HG03060 (cell line): ENCODE data around the gene RPL14.
"Not testable (repeated sequence)": the region's sequence is repeated elsewhere in the genome, so short reads cannot be mapped to it uniquely, and the experiment has no call there.

Source experiments
- ATAC-seq: cut with Tn5 transposase; IDR thresholded peaks from one replicate; pipeline ENCODE4 v1.9.1; 2021; ENCODE audit warnings: low read depth, moderate number of reproducible peaks; ENCODE audit not compliant: unreplicated experiment

Gene RPL14

GRCh38 chr3:40456940-40457823, at the start of gene RPL14:
Gene RPL14 (plus strand): TSS chr3:40457339. CDS start chr3:40457472, 133 bp downstream.
- peak; percentile 40 for ATAC-seq

- ATAC-seq, result no peak
These were observed 49.5 kb upstream of the RPL14 start for GRCh38 chr3:40407611-40408010.

GRCh38 chr3:40414270-40414669, 42.9 kb upstream of the RPL14 start:
- no peak for ATAC-seq

GRCh38 chr3:40417845-40418543, 39.1 kb upstream of the RPL14 start:
- no peak for ATAC-seq

GRCh38 chr3:40422861-40423260, 34.3 kb upstream of the RPL14 start:
- no peak for ATAC-seq

GRCh38 chr3:40427045-40427669, 30.0 kb upstream of the RPL14 start:
- no peak for ATAC-seq

GRCh38 chr3:40432793-40433192, 24.3 kb upstream of the RPL14 start:
- ATAC-seq, result no peak

GRCh38 chr3:40437889-40438288, 19.2 kb upstream of the RPL14 start:
- ATAC-seq, result no peak

- ATAC-seq, result no peak
These were observed 12.1 kb upstream of the RPL14 start for GRCh38 chr3:40445062-40445461.

GRCh38 chr3:40445880-40446279, 11.3 kb upstream of the RPL14 start:
- no peak for ATAC-seq

- no peak for ATAC-seq
These were observed 6.7 kb upstream of the RPL14 start for GRCh38 chr3:40450438-40450837.

- ATAC-seq, result no peak
These were observed 5.6 kb upstream of the RPL14 start for GRCh38 chr3:40451551-40451950.

- ATAC-seq, result no peak
These were observed 5.1 kb upstream of the RPL14 start for GRCh38 chr3:40452057-40452456.

GRCh38 chr3:40452562-40452875, 4.6 kb upstream of the RPL14 start:
- ATAC-seq, result no peak

GRCh38 chr3:40452876-40453730, 4.0 kb upstream of the RPL14 start:
- ATAC-seq, result peak; percentile 85

- ATAC-seq, result no peak
These were observed 3.2 kb upstream of the RPL14 start for GRCh38 chr3:40453933-40454332.

GRCh38 chr3:40455328-40455727, 1.8 kb upstream of the RPL14 start:
- no peak for ATAC-seq

- no peak for ATAC-seq
These were observed 730 bp upstream of the RPL14 start for GRCh38 chr3:40456279-40456939.

- no peak for ATAC-seq
These were observed 1.3 kb downstream of the RPL14 start for GRCh38 chr3:40458473-40458872.

- ATAC-seq, result not testable (repeated sequence)
These were observed 3.3 kb downstream of the RPL14 start for GRCh38 chr3:40460481-40460880.
